NCI-H1092 (cell line): ENCODE data around the gene SEMA6B.
A peak's percentile ranks its signal among the peaks of the same experiment; 100 is the strongest.
"Not testable (repeated sequence)": the region's sequence is repeated elsewhere in the genome, so short reads cannot be mapped to it uniquely, and the experiment has no call there.

Source experiments
- DNase-seq: peaks from one replicate; lab custom pipeline; 2025; lab: John Stamatoyannopoulos, UW

Gene SEMA6B

GRCh38 chr19:4559569-4559968 is at the start of gene SEMA6B:
SEMA6B (minus strand) TSS chr19:4559684; CDS start chr19:4558457, 1,227 bp downstream.
- DNase-seq = no peak

- DNase-seq = peak; percentile 95
These were observed 47.6 kb upstream of the SEMA6B start for GRCh38 chr19:4606921-4607678.

GRCh38 chr19:4606181-4606580 is 46.7 kb upstream of the SEMA6B start:
- DNase-seq = no peak

- DNase-seq = no peak
These were observed 45.4 kb upstream of the SEMA6B start for GRCh38 chr19:4604912-4605311.

- DNase-seq = no peak
These were observed 43.4 kb upstream of the SEMA6B start for GRCh38 chr19:4602915-4603314.

- no peak for DNase-seq
These were observed 42.8 kb upstream of the SEMA6B start for GRCh38 chr19:4602173-4602788.

GRCh38 chr19:4600893-4601292 is 41.4 kb upstream of the SEMA6B start:
- no peak for DNase-seq

- no peak for DNase-seq
These were observed 40.6 kb upstream of the SEMA6B start for GRCh38 chr19:4600082-4600481.

GRCh38 chr19:4598712-4599111 is 39.2 kb upstream of the SEMA6B start:
- DNase-seq = no peak

- DNase-seq = no peak
These were observed 38.6 kb upstream of the SEMA6B start for GRCh38 chr19:4597975-4598671.

GRCh38 chr19:4597278-4597974 is 37.9 kb upstream of the SEMA6B start:
- no peak for DNase-seq

- no peak for DNase-seq
These were observed 36.8 kb upstream of the SEMA6B start for GRCh38 chr19:4596033-4596904.

- not testable (repeated sequence) for DNase-seq
These were observed 35.7 kb upstream of the SEMA6B start for GRCh38 chr19:4595158-4595557.

- no peak for DNase-seq
These were observed 34.7 kb upstream of the SEMA6B start for GRCh38 chr19:4594201-4594600.

GRCh38 chr19:4593409-4593851 is 33.9 kb upstream of the SEMA6B start:
- DNase-seq = no peak

- no peak for DNase-seq
These were observed 33.0 kb upstream of the SEMA6B start for GRCh38 chr19:4592445-4592844.

GRCh38 chr19:4591320-4591719 is 31.8 kb upstream of the SEMA6B start:
- no peak for DNase-seq

GRCh38 chr19:4590559-4590958 is 31.1 kb upstream of the SEMA6B start:
- DNase-seq = no peak

- DNase-seq = no peak
These were observed 30.3 kb upstream of the SEMA6B start for GRCh38 chr19:4589579-4590410.

- no peak for DNase-seq
These were observed 28.8 kb upstream of the SEMA6B start for GRCh38 chr19:4588291-4588761.
